ENCODE results near the gene STK32C. TPM values are rescaled to one million over a fixed set of nuclear protein-coding genes. Genes with fewer than 3 reads are reported as not detected.

STK32C gene
- total and polyA plus RNA-seq, 4 donors: 5.1 to 22.0 (median 16.3) TPM

DNA sequence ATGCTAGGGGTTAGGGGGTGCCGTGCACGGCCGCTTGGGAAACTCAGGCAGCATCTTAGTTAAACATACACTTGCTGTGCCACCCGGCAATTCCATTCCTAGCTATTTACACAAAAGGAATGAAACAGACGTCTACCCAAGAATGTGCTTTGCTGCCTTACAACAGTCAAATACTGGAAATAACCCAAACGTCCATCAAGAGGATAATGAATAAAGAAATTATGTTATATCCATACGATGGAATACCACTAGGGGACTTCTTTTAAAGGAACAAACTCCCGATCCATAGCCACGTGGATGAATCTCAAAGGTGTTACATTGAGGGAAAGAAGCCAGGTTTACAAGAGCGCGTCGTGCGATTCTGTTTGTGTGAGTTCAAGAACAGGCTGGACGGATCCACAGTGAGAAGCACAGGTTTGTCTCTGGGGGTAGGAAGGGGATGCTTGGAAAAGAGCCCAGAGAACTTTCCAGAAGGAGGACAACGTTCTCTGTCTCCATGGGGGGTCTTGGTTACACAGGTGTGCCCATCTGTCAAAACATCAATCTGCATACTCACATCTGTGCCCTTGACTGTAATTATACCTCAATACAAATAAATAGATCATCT lies 41.8 kb downstream of the STK32C start:
- no peak for TF ChIP-seq CTCF (IDR thresholded peaks at IDR 0.05; ENCODE audit: control extremely low read depth, extremely low read depth)
- Histone ChIP-seq H3K4me3 (no peak overlapping the region), H3K9me3 (ENCODE audit: control insufficient read depth in 4 of 4, insufficient read depth in 3 of 4, low read length in 3 of 4) (no peaks in the 10 kb centered on the region), H3K4me1 (ENCODE audit: control insufficient read depth in 5 of 5, insufficient read depth in 5 of 5, low read length in 5 of 5) (peaks cover 0 to 23% (median 13%) of the 10 kb centered on the region in 5 donors), H3K27me3 (ENCODE audit: control insufficient read depth in 3 of 3, insufficient read depth in 3 of 3, low read length in 2 of 3) (peaks cover 0 to 8% (median 2%) of the 10 kb centered on the region in 3 donors), H3K27ac (ENCODE audit: low read depth in 1 of 2, low read length in 1 of 2) (no peak overlapping the region), H3K36me3 (ENCODE audit: control insufficient read depth in 4 of 4, insufficient read depth in 4 of 4, low read length in 4 of 4) (no peaks in the 10 kb centered on the region), H3K9ac (ENCODE audit: insufficient read depth in 1 of 2, low read length in 2 of 2) (no peak overlapping the region)
- ATAC-seq (ENCODE audit: insufficient read depth, low FRiP score): no peak
- DNase-seq: peak in 2 of 3 donors; percentile 18 to 29
- WGBS, 2 donors: 43 to 67% methylated on average over 15 of the region's 15 CpGs

- Histone ChIP-seq H3K9ac (ENCODE audit: insufficient read depth in 1 of 2, low read length in 2 of 2) (no peak overlapping the region), H3K4me3 (no peak overlapping the region), H3K9me3 (ENCODE audit: control insufficient read depth in 4 of 4, insufficient read depth in 3 of 4, low read length in 3 of 4) (no peaks in the 10 kb centered on the region), H3K4me1 (ENCODE audit: control insufficient read depth in 5 of 5, insufficient read depth in 5 of 5, low read length in 5 of 5) (peaks cover 0 to 23% (median 13%) of the 10 kb centered on the region in 5 donors), H3K36me3 (ENCODE audit: control insufficient read depth in 4 of 4, insufficient read depth in 4 of 4, low read length in 4 of 4) (no peaks in the 10 kb centered on the region), H3K27me3 (ENCODE audit: control insufficient read depth in 3 of 3, insufficient read depth in 3 of 3, low read length in 2 of 3) (peaks cover 0 to 8% (median 2%) of the 10 kb centered on the region in 3 donors), H3K27ac (ENCODE audit: low read depth in 1 of 2, low read length in 1 of 2) (no peak overlapping the region)
- no peak for TF ChIP-seq CTCF (IDR thresholded peaks at IDR 0.05; ENCODE audit: control extremely low read depth, extremely low read depth)
- peak; percentile 48 to 61 (median 52) for DNase-seq
- ATAC-seq (ENCODE audit: insufficient read depth, low FRiP score): no peak
- 74 to 78% methylated on average over 28 to 32 of the region's 32 CpGs for WGBS, 2 donors
These were observed 42.5 kb downstream of the STK32C start for GRCh38 chr10:132264966-132265889.

DNA sequence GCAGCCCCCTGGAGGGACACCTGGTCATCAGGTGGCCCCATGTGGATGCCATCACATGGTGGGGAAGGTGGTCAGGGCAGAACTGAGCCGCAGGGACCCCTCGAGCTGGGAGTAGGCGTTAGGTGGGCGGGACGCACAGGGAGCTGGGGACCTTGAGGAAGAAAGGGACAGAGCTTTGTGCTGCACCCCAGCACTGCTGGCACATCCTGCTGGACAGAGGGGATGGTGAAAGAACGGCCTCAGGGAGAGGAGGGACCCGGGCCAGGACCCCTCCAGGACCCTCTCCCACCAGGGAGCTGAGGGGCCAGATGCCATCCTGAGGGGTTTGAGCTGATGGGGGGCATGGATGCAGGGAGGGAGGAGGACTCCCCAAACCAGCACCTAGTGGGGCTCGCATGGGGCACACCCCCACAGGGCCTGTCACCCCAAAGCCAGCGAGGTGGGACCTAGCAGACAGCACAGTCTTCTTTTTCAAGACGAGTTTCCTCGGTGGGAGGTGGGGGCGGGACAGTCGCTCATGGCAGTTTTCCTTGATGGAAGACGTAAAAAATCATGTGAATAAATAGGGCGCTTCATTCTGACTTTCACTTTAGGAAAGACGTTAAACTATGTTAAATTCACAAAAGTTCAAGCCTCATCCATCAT lies 43.3 kb downstream of the STK32C start:
- Histone ChIP-seq H3K4me3 (no peak overlapping the region), H3K36me3 (ENCODE audit: control insufficient read depth in 4 of 4, insufficient read depth in 4 of 4, low read length in 4 of 4) (no peaks in the 10 kb centered on the region), H3K27me3 (ENCODE audit: control insufficient read depth in 3 of 3, insufficient read depth in 3 of 3, low read length in 2 of 3) (peaks cover 0 to 8% (median 2%) of the 10 kb centered on the region in 3 donors), H3K9me3 (ENCODE audit: control insufficient read depth in 4 of 4, insufficient read depth in 3 of 4, low read length in 3 of 4) (no peaks in the 10 kb centered on the region), H3K9ac (ENCODE audit: insufficient read depth in 1 of 2, low read length in 2 of 2) (no peak overlapping the region), H3K27ac (ENCODE audit: low read depth in 1 of 2, low read length in 1 of 2) (no peak overlapping the region), H3K4me1 (ENCODE audit: control insufficient read depth in 5 of 5, insufficient read depth in 5 of 5, low read length in 5 of 5) (peaks cover 0 to 21% (median 13%) of the 10 kb centered on the region in 5 donors)
- DNase-seq (no peak), ATAC-seq (ENCODE audit: insufficient read depth, low FRiP score) (no peak)
- WGBS, 2 donors: 88 to 90% methylated on average over 16 of the region's 16 CpGs
- no peak for TF ChIP-seq CTCF (IDR thresholded peaks at IDR 0.05; ENCODE audit: control extremely low read depth, extremely low read depth)
